CD4-positive, alpha-beta T cell (primary cell): ENCODE measurements around the gene FLT3LG. TPM values are rescaled to one million over a fixed set of nuclear protein-coding genes. Genes with fewer than 3 reads are reported as not detected.

ENCODE experiments used
- ATAC-seq: fragments of 200-7000 bp; cut with Tn5 transposase; one replicate; pipeline ENCODE4 v1.10.0; 2022; ENCODE audit warnings: mild to moderate bottlenecking; ENCODE audit not compliant: poor library complexity
- CTCF ChIA-PET: fragments of 350-600 bp; sonication (Branson Sonifier 250); formaldehyde crosslinking; loops from one replicate; lab custom pipeline; 2021; ENCODE audit warnings: antibody characterized with exemption, inconsistent platforms; lab: Charles Lee
- POLR2A ChIA-PET: fragments of 350-600 bp; sonication (Branson Sonifier 250); formaldehyde crosslinking; loops from one replicate; lab custom pipeline; 2021; ENCODE audit warnings: antibody characterized with exemption, inconsistent platforms; lab: Charles Lee
- DNase-seq, 14 experiments: peaks; one replicate each; pipeline ENCODE4 v3.0.0-alpha.2; 2013 to 2020; ENCODE audit warnings: mixed read lengths in 2 of 14
- H3K27ac ChIP-seq, 2 donors: one replicate each; pipeline versions ENCODE4 v1.5.1 to v1.7.0; 2013; ENCODE audit warnings: low read length in 2 of 2, low read depth in 1 of 2, mild to moderate bottlenecking in 1 of 2
- H3K27me3 ChIP-seq, 2 experiments: 1 replicate in 1 of 2; 2 replicates in 1 of 2; pipeline versions ENCODE4 v1.6.1 to v1.7.0; 2013; ENCODE audit warnings: low read length in 2 of 2, control low read depth in 1 of 2, mild to moderate bottlenecking in 1 of 2, moderate library complexity in 1 of 2; ENCODE audit not compliant: insufficient read depth in 2 of 2, control insufficient read depth in 1 of 2
- H3K36me3 ChIP-seq: one replicate; pipeline ENCODE4 v1.6.1; 2013; ENCODE audit warnings: low read length, control low read depth; ENCODE audit not compliant: insufficient read depth
- H3K4me1 ChIP-seq: one replicate; pipeline ENCODE4 v1.6.1; 2013; ENCODE audit warnings: low read length, control low read depth; ENCODE audit not compliant: insufficient read depth
- H3K4me3 ChIP-seq: one replicate; pipeline ENCODE4 v1.5.1; 2013; ENCODE audit warnings: mild to moderate bottlenecking, low read length, moderate library complexity
- H3K9me3 ChIP-seq, 2 experiments: 1 replicate in 1 of 2; 2 replicates in 1 of 2; pipeline versions ENCODE4 v1.6.1 to v1.7.0; 2013; ENCODE audit warnings: low read length in 2 of 2, mild to moderate bottlenecking in 2 of 2, control low read depth in 1 of 2, moderate library complexity in 1 of 2; ENCODE audit not compliant: control insufficient read depth in 1 of 2, insufficient read depth in 1 of 2
- H3K27ac Mint-ChIP-seq: one replicate; pipeline ENCODE4 v1.8.0; 2020; ENCODE audit warnings: mixed read lengths
- H3K27me3 Mint-ChIP-seq: one replicate; pipeline ENCODE4 v1.8.0; 2021; ENCODE audit warnings: mixed read lengths
- H3K36me3 Mint-ChIP-seq: one replicate; pipeline ENCODE4 v1.8.0; 2021; ENCODE audit warnings: low read depth, mixed read lengths
- H3K4me1 Mint-ChIP-seq: one replicate; pipeline ENCODE4 v1.8.0; 2021; ENCODE audit warnings: low read depth, mixed read lengths
- H3K4me3 Mint-ChIP-seq: one replicate; pipeline ENCODE4 v1.8.0; 2020; ENCODE audit warnings: mild to moderate bottlenecking, mixed read lengths
- H3K9me3 Mint-ChIP-seq: one replicate; pipeline ENCODE4 v1.8.0; 2020; ENCODE audit warnings: mixed read lengths
- intact Hi-C, 2 experiments: fragments of 100-400 bp; cut with DNase I in 1 of 2; cut with micrococcal nuclease in 1 of 2; formaldehyde crosslinking; loops; one replicate each; pipeline versions ENCODE4 v1.15.1 to v1.9.0; 2023 to 2025; cut with DNase I, micrococcal nuclease
- total RNA-seq, 174 experiments: library from RNA in 2 of 174; stranded (reverse) in 2 of 174; gene quantifications; one replicate each; pipeline ENCODE4 v1.2.3 and lab custom pipeline; 2021 to 2026
- TF ChIP-seq, protein P1 (sequence below): fragments of 200-600 bp; IDR thresholded peaks from one replicate; pipeline ENCODE4 v1.8.0; 2022; ENCODE audit warnings: antibody characterized with exemption, mild to moderate bottlenecking

The FLT3LG gene
- total RNA-seq, 2 experiments from 2014 or later = 311 to 325 TPM

DNA sequence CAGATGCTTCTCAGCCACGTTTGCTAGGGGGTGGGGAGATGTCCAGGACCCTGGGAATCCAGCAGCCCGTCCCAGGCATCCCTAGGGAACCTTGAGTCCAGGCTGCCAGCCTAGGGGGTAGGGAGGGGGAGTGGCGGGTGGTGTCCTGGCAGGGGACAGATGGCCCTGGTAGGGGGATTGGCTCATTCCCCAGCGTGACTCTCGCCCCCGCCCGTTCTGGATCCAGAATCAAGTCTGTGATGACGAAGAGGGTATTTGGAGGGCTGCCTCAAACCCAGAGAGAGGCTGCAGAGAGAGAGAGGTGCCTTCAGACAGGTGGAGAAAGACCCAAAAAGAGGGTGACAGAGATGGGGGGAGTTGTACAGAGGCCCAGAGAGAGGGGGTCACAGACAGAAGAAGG, 36.8 kb upstream of the FLT3LG start:
- Histone ChIP-seq H3K36me3 (no peaks in the 10 kb centered on the region), H3K9me3 (peaks cover 0 to 34% of the 10 kb centered on the region in 2 experiments), H3K27ac (no peak overlapping the region), H3K4me1 (peaks cover 42% of the 10 kb centered on the region), H3K4me3 (no peak overlapping the region), H3K27me3 (peaks cover 94% of the 10 kb centered on the region in 2 experiments)
- no peaks in the 10 kb centered on the region for H3K9me3 Mint-ChIP-seq
- ChIA-PET CTCF (interaction anchor here (1.0 kb wide), 1 partner anchor 45 kb away, joined by 4 read pairs; no protein-coding TSS in a partner anchor), POLR2A (no interaction called here)
- H3K27me3 Mint-ChIP-seq = peaks cover 96% of the 10 kb centered on the region
- peaks cover 43% of the 10 kb centered on the region for H3K4me1 Mint-ChIP-seq
- no peak for ATAC-seq
- TF ChIP-seq, protein P1, sequence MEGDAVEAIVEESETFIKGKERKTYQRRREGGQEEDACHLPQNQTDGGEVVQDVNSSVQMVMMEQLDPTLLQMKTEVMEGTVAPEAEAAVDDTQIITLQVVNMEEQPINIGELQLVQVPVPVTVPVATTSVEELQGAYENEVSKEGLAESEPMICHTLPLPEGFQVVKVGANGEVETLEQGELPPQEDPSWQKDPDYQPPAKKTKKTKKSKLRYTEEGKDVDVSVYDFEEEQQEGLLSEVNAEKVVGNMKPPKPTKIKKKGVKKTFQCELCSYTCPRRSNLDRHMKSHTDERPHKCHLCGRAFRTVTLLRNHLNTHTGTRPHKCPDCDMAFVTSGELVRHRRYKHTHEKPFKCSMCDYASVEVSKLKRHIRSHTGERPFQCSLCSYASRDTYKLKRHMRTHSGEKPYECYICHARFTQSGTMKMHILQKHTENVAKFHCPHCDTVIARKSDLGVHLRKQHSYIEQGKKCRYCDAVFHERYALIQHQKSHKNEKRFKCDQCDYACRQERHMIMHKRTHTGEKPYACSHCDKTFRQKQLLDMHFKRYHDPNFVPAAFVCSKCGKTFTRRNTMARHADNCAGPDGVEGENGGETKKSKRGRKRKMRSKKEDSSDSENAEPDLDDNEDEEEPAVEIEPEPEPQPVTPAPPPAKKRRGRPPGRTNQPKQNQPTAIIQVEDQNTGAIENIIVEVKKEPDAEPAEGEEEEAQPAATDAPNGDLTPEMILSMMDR = no peak
- intact Hi-C loops = no loop called here
- H3K4me3 Mint-ChIP-seq = no peak overlapping the region
- DNase-seq = no peak
- H3K27ac Mint-ChIP-seq = no peak overlapping the region
- H3K36me3 Mint-ChIP-seq = no peaks in the 10 kb centered on the region

DNA sequence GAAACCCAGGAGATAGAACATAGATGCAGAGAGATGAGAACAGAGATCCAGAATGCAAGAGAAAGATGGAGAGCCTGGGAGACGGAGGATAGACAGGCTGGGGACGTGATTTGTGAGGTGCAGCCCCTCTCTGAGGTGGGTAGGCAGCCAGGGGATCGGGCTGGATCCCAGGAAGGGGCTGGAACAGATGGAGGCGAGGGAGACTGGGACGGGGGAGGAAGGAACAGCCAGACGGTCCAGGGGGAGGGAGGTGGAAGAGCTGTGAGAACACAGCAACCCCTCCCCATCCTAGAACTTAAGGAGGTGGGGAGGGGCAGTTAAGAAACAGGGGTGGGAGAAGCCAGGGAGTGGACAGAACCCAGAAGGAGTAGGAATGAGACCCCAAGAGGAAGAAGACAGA, 35.8 kb upstream of the FLT3LG start:
- peaks cover 92% of the 10 kb centered on the region for H3K27me3 Mint-ChIP-seq
- CTCF ChIA-PET = no interaction called here
- TF ChIP-seq, protein P1 = no peak
- Histone ChIP-seq H3K4me3 (no peak overlapping the region), H3K9me3 (peaks cover 0 to 23% of the 10 kb centered on the region in 2 experiments), H3K27ac (no peak overlapping the region), H3K27me3 (peaks cover 87 to 88% of the 10 kb centered on the region in 2 experiments), H3K36me3 (no peaks in the 10 kb centered on the region), H3K4me1 (peaks cover 42% of the 10 kb centered on the region)
- no peaks in the 10 kb centered on the region for H3K9me3 Mint-ChIP-seq
- no peak overlapping the region for H3K4me3 Mint-ChIP-seq
- DNase-seq (no peak), ATAC-seq (no peak)
- intact Hi-C loops = no loop called here
- POLR2A ChIA-PET = no interaction called here
- H3K4me1 Mint-ChIP-seq = peaks cover 43% of the 10 kb centered on the region
- H3K36me3 Mint-ChIP-seq = peaks cover 1% of the 10 kb centered on the region
- no peak overlapping the region for H3K27ac Mint-ChIP-seq

DNA sequence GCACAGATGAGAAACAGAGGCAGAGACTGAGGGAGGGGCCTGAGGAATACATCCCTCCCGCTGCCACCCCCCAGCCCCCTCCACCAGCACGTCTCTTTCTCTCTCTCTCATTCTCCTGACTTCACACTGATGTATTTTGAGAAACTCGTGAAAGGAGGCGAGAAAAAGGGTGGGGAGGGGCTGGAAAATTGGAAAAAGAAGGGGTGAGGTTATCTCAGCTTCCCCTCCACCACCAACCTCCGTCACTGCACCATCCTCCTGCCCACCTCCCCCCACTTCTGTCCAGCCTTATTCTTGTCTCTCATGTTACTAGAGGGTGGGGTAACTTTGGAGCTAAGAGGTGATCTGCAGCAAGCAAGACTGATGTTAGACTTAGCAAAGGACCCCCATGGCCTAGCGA, 34.2 kb upstream of the FLT3LG start:
- Histone ChIP-seq H3K9me3 (peaks cover 0 to 11% of the 10 kb centered on the region in 2 experiments), H3K27ac (no peak overlapping the region), H3K27me3 (peaks cover 71 to 72% of the 10 kb centered on the region in 2 experiments), H3K36me3 (no peaks in the 10 kb centered on the region), H3K4me3 (no peak overlapping the region), H3K4me1 (peaks cover 44% of the 10 kb centered on the region)
- ChIA-PET POLR2A (no interaction called here), CTCF (interaction anchor here (1.5 kb wide), 1 partner anchor 48 kb away, joined by 4 read pairs; no protein-coding TSS in a partner anchor)
- H3K27me3 Mint-ChIP-seq = peaks cover 84% of the 10 kb centered on the region
- no peak overlapping the region for H3K27ac Mint-ChIP-seq
- peaks cover 8% of the 10 kb centered on the region for H3K36me3 Mint-ChIP-seq
- intact Hi-C loops = loop anchor here in 1 of 2 experiments (5.0 to 10.0 kb wide), 2 partner anchors 108 to 445 kb away; partner anchors contain the start of genes GYS1 and RUVBL2
- peak overlapping the region; percentile 50 for H3K4me3 Mint-ChIP-seq
- H3K4me1 Mint-ChIP-seq = peaks cover 50% of the 10 kb centered on the region
- TF ChIP-seq, protein P1 = no peak
- no peak for DNase-seq
- ATAC-seq = no peak
- no peaks in the 10 kb centered on the region for H3K9me3 Mint-ChIP-seq
